Fibroblast of villous mesenchyme (primary cell): ENCODE results near the gene CDYL. TPM values are rescaled to one million over a fixed set of nuclear protein-coding genes. Genes with fewer than 3 reads are reported as not detected.

Experiments used
- DNase-seq: peaks from one replicate; pipeline ENCODE4 v3.0.0-alpha.2; 2010; ENCODE audit warnings: low read depth
- H3K4me3 ChIP-seq: 2 replicates; pipeline ENCODE4 v1.5.1; 2011; ENCODE audit warnings: low read depth, mild to moderate bottlenecking, low read length
- CTCF ChIP-seq: IDR thresholded peaks from 2 replicates; pipeline ENCODE4 v1.5.1; 2012; ENCODE audit warnings: low read depth, mild to moderate bottlenecking, low read length; ENCODE audit not compliant: insufficient read depth
- total RNA-seq: library from RNA; depleted of rRNA; stranded (reverse); fragments of >200 nt; gene quantifications from 2 replicates; pipeline ENCODE4 v1.2.3, GENCODE V29; 2012

CDYL gene
- total RNA-seq, 1 donor = 37.1 TPM

DNA sequence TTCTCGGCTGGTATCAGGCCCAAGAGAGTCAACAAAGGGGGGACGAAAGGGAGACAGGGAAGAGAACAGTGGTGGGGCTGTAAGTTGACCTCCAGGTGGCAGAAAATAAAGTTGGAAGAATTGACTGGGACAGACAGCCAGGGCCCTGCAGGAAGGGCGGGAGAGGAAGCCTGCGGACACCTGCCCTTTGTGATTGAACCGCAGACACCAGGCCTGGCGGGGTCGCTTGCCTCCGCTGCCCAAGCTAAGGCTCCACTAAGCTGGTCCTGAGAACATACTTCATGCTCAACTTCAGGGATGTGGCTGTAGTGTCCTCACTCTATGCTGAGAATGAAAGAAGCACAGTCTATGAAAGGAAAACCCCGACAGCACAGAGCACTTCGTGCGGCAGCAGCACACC is 173.9 kb downstream of the CDYL start:
- no peak for TF ChIP-seq CTCF
- DNase-seq = no peak
- H3K4me3 ChIP-seq = no peak overlapping the region

DNA sequence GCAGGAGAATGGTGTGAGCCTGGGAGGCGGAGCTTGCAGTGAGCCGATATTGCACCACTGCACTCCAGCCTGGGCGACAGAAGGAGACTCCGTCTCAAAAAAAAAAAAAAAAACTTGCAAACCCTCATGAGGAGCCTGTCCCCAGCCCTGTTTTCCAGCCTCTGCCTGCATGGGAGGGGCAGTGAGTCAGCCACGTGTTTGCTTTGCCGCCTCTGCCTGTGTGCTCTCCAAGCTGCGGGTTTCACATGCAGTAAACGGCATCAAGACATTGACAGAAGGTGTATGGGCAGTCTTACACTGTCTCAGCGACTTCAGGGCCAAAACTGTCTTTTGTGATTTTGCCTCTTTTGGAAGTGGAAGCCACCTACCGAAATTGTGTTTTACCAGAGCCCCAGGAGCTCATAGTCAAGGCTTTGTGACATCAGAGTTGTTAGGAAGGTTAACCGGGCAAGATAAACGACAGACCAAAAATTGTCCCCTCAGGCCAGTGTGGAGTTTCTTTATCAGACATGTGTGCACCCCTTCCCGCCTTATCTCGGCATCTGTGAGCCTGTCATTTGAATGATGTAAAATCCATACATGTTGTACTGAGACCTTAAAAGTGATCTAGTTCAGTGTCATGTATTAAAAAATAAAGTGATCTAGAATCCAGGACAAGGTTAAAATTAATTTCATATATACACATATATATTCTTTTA is 174.8 kb downstream of the CDYL start:
- TF ChIP-seq CTCF = no peak
- no peak overlapping the region for H3K4me3 ChIP-seq
- no peak for DNase-seq

- H3K4me3 ChIP-seq = no peak overlapping the region
- DNase-seq = no peak
- TF ChIP-seq CTCF = no peak
Observed at GRCh38 chr6:4953440-4953839, 177.2 kb downstream of the CDYL start.

DNA sequence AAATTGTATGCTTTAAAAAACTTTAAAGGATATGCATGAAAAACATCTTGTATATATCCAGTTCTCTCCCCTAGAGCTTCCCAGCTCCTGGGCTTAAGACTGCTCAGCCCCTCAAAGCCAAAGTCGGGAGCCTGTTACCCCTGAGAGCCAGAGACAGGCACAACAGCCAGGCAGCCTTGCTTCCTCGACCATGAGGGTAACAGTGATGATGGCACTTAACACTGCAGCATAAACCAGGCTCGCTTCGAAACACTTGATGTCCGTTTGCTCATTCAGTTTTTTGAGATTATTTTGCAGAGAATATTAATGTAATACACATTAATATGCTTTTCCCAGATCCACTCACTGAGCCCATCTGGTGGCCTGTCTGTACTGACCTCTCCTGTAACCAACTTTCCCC is 180.4 kb downstream of the CDYL start:
- no peak for TF ChIP-seq CTCF
- DNase-seq = no peak
- H3K4me3 ChIP-seq = no peak overlapping the region

DNA sequence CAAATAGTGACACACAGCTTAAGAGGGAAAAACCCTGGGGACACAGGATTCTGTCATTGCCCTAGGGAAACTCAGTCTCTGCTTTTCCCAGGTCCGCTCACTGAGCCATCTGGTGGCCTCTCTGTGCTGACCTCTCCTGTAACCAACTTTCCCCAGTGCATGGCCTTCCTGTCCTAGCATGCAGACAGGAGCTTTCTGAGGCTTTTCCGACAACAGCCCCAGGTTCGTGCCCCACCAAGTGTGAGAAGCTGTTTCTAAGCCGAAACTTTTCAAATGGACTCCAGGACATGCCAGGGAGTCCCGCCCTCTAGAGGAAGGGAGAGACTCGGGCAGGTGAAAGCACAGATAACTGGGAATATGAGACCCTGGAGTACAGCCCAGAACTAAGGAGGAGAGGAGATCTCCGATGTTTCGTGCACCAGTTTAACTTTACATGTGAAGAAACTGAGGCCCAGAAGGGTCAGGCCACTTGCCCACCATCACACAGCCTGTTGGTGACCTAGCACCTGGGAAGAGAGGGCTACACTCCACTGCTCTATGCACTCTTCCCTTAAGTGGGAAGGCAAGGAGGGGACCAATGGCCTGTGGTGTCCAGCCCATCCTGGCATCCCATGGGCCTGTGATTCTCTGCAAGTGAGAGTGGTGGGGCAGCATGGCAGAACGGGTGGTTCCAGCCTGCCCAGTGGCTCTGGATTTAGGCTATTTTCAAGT is 181.5 kb downstream of the CDYL start:
- H3K4me3 ChIP-seq = no peak overlapping the region
- DNase-seq = no peak
- peak; percentile 32 for TF ChIP-seq CTCF

- DNase-seq = no peak
- TF ChIP-seq CTCF = no peak
- H3K4me3 ChIP-seq = no peak overlapping the region
Observed at GRCh38 chr6:4958624-4959023, 182.4 kb downstream of the CDYL start.
